CD4-positive, alpha-beta T cell treated with Interleukin-4 for 4 hours (primary cell): ENCODE measurements around the gene PIP4K2C.

Experiments used
- DNase-seq: peaks from one replicate; pipeline ENCODE4 v3.0.0-alpha.2; 2020

PIP4K2C gene

GRCh38 chr12:57590864-57591781, at the start of gene PIP4K2C:
Gene PIP4K2C (plus strand): TSS chr12:57591192. CDS start chr12:57591290, 98 bp downstream.
- peak; percentile 80 for DNase-seq

- DNase-seq = no peak
Observed at GRCh38 chr12:57541717-57542116, 49.3 kb upstream of the PIP4K2C start.

GRCh38 chr12:57543581-57543980, 47.4 kb upstream of the PIP4K2C start:
- DNase-seq = peak; percentile 16

GRCh38 chr12:57545809-57546437, 45.1 kb upstream of the PIP4K2C start:
- no peak for DNase-seq

- DNase-seq = peak; percentile 97
Observed at GRCh38 chr12:57546438-57547287, 44.3 kb upstream of the PIP4K2C start, which contains the start of gene DCTN2. Gene DCTN2 (minus strand): TSS chr12:57547192. CDS start chr12:57547063, 129 bp downstream.

- no peak for DNase-seq
Observed at GRCh38 chr12:57547288-57548012, 43.5 kb upstream of the PIP4K2C start.

- DNase-seq = no peak
Observed at GRCh38 chr12:57548013-57548315, 43.0 kb upstream of the PIP4K2C start.

- DNase-seq = no peak
Observed at GRCh38 chr12:57548488-57548887, 42.5 kb upstream of the PIP4K2C start.

GRCh38 chr12:57549203-57549908, 41.6 kb upstream of the PIP4K2C start:
- no peak for DNase-seq

GRCh38 chr12:57549909-57550640, 40.9 kb upstream of the PIP4K2C start, which contains the start of gene KIF5A:
Gene KIF5A (plus strand): TSS chr12:57550044. CDS start chr12:57550272, 228 bp downstream.
- DNase-seq = peak; percentile 31

- DNase-seq = no peak
Observed at GRCh38 chr12:57550641-57551549, 40.1 kb upstream of the PIP4K2C start.

- no peak for DNase-seq
Observed at GRCh38 chr12:57551637-57552305, 39.2 kb upstream of the PIP4K2C start.

- no peak for DNase-seq
Observed at GRCh38 chr12:57552306-57552651, 38.7 kb upstream of the PIP4K2C start.

- DNase-seq = no peak
Observed at GRCh38 chr12:57552835-57553313, 38.1 kb upstream of the PIP4K2C start.

- DNase-seq = no peak
Observed at GRCh38 chr12:57553343-57554202, 37.4 kb upstream of the PIP4K2C start.

- no peak for DNase-seq
Observed at GRCh38 chr12:57554453-57554852, 36.5 kb upstream of the PIP4K2C start.

- no peak for DNase-seq
Observed at GRCh38 chr12:57554897-57555296, 36.1 kb upstream of the PIP4K2C start.

- no peak for DNase-seq
Observed at GRCh38 chr12:57558864-57559263, 32.1 kb upstream of the PIP4K2C start.
